NCI-H1417 (cell line): ENCODE data around the gene SHISA3.

Source experiments
- DNase-seq, 3 experiments: peaks; one replicate each; lab custom pipeline; 2025; lab: John Stamatoyannopoulos, UW

Gene SHISA3

GRCh38 chr4:42445038-42445437 lies 47.8 kb downstream of the SHISA3 start:
- DNase-seq, result no peak

DNA sequence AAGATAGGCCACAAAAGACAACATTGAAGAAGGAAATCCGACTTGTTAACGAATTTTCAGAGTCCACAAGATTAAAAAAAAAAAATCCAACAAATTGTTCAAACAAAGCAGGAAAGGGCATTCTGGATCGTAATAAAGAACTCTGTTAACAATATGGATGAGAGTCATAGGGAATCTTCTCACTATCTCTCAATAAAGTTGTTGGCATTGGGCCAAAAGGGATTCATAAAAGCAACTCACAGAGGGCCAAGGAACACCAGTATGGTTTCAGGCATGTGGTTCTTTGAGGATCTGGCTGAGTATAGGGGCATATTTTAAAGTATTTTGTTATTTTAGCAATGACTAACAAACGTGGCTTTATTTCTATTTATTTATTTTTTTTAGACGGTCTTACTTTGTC lies 49.5 kb downstream of the SHISA3 start:
- DNase-seq, result peak in 1 of 3 experiments; percentile 3
